GM19328 (cell line): ENCODE results near the gene HDAC11.
"Not testable (repeated sequence)": the region's sequence is repeated elsewhere in the genome, so short reads cannot be mapped to it uniquely, and the experiment has no call there.

ENCODE experiments used
- ATAC-seq: cut with Tn5 transposase; IDR thresholded peaks from one replicate; pipeline ENCODE4 v1.9.1; 2021; ENCODE audit warnings: mild to moderate bottlenecking, moderate library complexity; ENCODE audit not compliant: unreplicated experiment

HDAC11 gene

DNA sequence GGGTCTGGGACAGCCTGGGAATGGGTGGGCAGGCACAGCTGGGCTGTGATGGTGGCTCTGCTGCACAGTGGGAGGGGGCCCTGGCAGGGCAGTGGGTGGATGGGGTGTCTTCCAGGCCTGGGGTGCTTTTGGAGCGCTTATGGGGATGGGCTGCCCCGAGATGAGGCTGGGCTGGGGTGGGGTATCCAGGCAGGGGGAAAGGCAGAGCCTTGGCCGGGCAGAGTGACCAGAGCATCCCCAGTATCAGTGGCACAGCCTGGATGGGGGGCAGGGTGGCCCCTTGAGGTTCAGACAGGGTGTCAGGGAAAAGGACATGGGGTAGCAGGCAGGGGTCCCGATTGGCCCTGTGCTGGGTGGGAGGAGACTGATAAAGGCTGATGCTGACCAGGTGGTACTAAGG is 26.6 kb downstream of the HDAC11 start:
- ATAC-seq = no peak

DNA sequence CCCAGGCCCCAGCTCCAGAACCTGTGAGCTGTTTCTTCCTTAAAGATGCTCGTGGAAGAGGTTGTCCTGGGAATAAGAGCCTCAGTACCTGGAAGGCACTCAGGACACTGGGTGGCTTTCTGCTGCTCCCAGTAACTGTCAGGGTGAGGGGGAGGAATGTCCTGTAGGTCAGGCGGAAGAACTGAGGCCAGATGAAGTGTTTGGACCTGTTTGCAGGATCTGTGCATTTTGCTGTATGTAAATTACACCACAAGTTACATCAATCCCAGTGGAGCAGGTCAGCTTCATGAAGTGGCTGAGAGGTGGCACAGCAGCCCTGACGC is 27.1 kb downstream of the HDAC11 start:
- ATAC-seq = no peak

DNA sequence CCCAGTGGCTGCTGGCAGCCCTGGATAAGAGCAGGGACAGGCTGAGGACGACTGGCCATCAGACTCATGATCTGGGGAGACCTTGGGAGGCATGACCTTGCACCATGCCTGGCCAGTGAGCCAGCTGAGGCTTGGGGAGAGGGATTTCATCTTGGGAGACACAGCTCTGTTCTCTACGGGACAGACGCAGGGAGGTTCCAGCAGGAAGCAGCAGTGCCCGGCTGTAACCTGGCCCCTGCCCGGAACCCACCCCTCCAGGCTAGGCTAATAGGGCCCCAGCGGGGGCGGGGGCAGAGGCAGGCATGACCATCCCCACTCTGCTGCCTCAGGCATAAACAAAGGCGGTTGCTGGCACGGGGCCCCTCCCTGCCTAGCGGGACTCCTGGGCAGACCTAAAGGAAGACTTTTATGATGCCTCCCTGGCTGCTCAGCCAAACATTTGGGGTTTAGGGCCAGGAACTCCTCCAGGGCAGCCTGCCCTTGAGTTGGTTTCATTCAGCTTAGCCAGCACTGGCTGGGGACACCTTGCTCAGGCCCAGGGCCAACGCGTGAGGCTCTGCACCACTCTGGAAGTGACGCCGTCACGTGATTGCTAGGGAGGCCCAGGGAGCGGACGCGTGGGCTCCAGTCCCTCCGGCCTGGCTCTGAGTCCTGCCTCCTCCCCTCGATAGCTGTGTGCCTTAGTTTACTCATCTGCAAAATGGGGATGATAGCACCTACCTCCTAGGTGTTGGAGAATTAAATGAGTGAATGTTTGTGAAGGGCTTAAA is 27.6 kb downstream of the HDAC11 start:
- no peak for ATAC-seq

DNA sequence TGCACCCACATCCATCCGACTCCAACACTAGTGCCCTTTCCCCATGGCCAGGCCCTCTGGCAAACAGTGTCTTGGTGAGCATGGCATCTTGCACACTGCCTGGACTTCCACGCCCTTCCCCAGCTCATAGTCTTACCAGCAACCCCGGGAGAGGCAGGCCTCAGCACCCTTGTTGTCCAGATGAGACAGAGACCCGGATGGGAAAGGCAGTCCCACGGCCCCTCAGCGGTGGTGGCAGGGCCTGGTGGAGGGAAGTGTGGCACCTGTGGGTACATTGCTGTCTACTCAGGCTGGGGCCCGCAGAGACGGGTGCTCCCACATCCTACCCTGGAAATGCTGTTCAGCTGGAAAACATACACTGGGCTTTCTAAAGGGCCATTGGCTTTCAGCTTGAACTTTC is 28.4 kb downstream of the HDAC11 start:
- no peak for ATAC-seq

DNA sequence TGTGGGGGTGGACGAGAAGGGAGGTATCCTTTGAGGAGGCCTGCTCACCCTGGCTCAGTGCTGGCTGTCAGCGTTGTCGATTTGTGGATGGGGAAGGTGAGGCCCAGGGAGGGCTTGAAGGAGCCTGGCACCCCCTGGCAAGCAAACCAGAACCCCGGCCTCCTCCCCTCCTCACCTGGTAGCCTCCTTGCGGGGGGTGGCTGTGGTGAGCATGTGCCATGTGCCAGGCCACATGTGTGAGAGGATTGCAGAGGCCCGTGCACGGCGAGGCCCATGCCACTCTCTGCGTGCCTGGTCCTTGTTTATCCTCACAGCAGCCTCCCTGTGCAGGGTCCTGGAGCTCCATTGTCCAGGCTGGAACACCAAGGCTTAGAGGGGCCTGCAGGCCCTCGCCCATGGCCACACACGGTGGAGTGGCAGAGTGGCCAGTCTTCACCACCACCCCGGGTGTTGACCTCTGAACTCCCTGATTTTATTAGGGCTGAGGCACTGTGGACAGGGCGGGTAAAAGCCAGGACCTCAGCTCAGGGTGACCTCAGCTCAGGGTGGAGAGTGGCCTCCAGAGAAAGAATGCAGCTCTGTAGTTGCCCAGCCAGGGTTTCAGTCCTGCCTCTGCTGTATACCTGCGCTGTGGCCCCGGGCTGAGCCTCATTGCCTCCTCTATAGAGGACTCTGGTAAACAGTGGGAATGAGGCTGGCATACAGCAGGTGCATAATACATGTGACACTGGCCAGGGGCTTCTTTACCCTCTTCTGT is 29.1 kb downstream of the HDAC11 start:
- ATAC-seq = no peak

DNA sequence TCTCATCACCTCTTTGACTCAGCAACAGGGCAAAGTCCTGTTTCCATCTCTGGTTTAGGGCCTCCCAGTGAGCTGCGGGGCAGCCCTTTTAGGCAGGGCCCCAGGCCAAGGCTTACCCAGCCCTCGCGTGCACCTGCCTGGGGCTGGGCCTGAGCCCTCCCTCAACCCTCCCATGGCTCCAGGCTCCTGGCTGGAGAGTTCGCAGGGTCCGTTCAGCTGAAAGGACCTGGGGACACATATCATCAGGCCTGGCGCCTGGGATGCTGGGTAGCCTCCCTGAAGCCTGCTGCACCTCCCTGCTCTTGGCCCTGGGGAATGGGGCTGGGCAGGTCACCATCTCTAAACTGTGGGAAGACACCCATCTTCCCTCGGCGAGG is 29.7 kb downstream of the HDAC11 start:
- no peak for ATAC-seq

DNA sequence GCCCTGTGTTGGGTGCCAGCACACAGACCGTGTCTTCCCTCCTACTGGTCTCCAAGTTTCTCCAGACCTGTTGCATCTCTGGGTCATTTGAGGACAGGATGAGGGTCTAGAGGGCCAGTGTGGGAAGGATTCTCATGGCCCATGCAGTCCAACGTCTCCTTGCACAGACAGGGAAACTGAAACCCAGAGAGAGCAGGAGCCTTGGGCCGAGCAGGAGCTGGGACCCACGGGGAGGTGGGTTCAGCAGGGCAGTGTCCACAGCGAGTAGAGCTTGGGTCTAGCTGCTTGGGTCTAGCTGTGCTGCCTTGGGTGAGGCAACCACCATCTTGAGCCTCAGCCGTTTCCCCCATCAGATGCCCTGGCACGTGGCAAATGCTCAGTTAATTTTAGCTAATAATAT is 32.3 kb downstream of the HDAC11 start:
- no peak for ATAC-seq

DNA sequence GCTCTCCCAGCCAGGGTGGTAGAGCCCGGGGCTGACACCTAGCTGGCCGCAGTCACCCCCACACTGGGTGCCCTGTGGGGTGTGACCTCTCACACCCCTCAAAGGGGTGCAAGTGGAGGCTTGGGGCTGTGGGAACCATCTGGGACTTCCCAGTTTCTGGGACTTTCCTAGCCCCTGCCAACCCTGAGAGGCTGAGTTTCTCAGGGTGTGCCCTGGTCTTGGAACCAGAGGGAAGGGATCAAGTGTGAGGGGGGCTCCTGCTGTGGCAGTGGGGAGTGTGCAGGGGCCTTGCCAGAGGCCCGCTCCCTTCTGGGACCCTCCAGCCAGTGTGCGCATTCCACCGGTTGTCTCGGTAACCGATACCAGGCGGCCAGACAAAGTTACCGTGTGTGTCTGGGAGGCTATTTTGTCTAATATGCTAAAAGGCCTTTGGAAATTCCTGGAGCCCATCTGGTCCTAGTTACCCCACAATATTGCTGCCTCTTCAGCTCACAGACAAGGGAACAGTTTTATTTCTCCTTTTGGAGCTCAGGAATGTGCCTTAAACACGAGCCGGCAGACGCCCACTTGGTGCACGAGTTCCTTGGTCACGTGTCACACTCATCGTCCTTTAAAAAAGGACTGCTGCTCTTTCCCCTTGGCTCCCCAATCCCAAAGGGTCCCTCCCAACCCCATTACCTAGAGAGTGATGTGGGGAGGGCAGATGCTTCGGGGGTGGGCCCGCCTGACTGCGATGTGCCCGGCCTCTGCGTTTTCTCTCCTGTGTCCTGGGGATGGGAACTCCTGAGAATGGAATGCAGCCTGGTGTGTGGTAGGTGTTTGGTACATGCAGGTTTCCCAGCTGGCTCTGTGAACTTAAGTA is 33.2 kb downstream of the HDAC11 start:
- no peak for ATAC-seq

DNA sequence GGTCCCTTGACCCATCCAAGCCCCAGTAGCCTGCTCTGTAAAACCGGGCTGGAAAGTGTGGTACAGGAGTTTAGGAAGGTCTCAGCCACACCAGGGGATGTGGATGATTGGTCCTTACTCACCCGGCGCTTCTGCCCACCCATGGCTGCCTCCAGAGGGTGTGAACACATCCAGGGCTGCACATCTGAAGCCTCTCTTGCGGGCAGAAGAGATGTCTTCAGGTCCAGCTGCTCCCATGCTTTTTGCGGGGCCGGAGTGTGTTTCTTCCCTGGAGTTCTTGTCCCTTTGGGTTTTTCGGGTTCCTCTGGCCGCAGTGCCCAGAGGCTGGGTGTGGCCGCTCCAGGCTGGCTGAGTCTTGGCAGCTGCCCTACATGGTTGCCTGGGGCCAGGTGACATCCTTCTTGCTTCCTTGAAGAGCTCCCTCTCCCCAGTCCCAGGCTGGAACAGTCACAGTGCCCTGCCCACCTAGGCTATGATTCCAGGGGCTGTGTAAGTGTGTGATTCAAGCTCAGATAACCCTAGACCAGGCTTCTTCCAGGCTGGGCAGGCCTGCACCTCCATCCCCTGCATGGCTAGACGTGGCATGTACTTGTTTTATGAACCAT is 33.9 kb downstream of the HDAC11 start:
- ATAC-seq = no peak

DNA sequence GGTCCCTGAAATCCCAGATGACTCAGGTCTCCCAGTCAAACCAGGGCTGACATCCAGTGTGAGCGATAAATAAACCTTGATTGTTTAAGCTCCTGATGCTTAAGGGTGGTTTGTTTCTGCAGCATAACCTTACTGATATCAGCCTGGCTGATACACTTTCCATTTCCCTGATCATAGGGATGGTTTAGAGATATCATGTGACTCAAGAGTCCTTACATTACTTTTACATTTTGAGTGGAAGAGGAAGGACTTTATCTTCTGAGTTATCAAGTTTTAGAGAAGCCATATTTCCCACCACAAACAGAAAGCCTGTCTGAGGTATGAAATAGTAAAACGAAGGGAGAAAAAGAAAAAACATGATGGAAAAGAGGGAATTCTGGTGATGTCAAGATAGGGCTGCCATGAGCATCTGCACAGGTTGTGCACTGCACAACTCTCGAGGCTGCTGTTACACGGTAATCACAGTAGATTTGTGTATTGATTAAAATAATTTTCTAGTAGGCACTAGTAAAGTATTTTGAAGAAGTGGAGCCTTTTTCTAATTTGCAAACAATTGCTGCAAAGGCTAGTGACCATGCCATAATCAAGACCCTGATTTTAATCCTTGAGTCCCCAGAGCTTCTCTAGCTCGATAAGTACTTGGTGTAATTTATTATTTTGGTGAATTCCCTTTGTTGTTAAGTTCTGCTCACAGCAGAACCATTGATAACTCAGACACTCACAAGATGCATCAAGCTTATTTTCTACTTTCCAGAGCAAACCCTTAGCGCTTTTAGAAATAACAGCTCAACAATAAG is 34.7 kb downstream of the HDAC11 start:
- ATAC-seq = no peak

DNA sequence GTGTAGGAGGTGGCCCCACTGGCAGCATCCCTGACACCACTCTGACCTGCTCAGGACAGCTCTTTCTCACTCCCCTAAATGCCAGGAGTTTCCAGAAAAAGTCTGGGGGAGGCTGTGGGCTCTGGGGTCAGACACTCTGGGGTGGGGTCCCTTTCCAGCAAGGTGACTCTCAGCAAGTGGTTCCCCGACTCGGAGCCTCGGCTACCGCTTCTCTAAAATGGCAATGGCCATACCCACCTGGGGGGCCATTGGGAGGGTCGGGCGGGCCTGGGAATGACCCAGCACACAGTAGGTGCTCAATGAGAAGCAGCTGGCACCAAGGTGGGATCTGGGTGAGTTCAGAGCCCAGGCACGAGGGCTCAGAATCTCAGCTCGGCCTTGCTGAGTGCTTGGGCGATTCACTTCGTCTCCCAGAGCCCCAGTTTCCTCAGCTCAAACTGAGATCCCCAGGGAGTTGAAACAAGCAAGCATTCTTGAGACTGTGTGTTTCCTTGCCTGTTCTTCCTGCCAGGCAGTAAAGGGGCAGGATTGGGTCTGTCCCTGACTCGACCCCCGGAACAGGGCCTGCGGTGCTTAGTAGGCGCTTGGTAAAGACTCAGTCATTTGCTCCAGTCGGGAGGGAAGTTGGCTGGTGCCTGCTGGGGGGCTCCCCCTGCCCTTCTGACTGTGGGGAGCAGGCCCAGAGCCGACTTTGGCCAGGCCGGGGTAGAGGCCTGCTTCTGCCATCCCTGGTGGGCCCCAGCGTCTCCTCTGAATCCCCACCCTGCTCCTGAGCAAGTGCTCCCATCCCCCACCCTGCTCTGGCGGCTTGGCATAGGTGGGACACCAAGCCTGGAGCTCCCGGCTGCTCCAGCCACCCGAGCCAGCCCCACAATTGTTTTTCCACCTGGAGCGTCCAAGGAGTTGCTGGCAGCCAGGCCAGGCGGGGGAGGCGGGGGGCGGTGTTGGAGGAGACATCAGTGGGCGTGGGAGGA is 36.0 kb downstream of the HDAC11 start:
- ATAC-seq = no peak

DNA sequence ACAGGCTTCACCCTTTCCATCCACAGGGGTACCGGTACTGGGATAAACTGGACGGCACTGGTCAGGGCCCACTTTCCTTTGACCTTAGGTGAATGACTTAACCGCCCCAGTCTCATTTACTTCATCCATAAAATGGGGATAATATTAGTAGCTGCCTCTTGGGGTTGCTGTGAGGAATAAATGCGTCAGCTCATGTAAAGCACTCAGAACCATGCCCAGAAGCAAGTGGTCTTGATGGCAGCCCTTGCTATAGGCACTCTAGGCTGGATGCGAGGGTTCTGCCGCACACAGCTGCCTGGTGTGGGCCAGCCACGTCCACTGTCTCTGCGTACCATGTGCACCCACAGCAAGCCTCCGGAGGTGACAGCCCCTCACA is 36.6 kb downstream of the HDAC11 start:
- no peak for ATAC-seq

DNA sequence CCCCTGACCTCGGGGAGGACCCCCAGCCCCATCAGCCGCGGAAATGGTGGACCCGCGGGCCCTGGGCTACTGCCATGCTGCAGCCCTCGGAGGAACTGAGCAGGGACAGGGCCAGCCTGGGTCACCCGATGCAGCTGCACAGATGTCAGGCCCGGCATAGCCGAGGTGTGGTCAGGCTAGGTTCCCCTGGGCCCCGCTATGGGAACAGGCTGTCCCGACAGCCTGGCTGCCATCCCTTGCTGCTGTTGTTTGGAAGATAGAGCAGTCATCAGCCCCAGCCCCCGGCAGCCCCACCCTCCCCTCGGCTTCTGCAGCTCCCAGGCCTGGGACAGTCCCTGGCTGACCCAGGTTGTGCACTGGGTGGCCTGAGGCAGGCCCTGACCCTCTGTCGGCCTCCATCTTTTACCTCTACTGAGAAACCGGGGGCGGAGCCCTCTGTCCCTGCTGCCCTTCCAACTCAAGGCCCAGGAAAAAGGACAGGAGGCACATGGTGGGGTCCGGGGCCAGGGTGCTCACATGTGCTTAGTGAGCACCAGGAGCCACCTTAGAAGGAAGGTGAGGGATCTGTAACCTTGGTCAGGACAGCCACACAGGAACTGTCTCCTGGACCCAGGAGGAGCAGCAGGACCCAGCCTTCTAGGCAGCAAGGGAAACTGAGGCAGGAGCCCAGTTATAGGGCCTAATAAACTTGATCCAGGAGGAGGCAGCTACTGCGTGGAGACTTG is 37.3 kb downstream of the HDAC11 start:
- no peak for ATAC-seq

DNA sequence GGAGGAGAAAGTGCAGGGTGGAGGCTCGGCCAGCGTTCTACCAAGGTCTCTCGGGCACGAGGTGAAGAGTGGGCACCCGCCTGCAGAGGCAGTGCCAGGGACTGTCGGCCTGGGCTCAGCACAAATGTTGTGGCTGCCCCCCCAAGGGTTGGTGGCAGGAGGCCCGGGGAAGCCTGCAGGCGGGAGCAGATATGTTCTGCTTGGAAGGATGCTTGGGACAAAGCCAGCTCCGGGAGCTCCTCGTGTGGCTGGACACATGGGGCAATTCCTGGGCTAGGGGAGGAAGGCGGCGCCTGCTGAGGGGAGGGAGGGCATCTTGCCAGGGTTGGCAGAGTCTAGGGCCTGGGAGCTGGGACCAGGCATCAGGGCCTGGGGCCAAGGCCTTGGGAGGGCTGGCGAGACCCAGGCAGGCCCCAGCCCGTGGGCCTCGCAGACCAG is 38.4 kb downstream of the HDAC11 start:
- no peak for ATAC-seq

DNA sequence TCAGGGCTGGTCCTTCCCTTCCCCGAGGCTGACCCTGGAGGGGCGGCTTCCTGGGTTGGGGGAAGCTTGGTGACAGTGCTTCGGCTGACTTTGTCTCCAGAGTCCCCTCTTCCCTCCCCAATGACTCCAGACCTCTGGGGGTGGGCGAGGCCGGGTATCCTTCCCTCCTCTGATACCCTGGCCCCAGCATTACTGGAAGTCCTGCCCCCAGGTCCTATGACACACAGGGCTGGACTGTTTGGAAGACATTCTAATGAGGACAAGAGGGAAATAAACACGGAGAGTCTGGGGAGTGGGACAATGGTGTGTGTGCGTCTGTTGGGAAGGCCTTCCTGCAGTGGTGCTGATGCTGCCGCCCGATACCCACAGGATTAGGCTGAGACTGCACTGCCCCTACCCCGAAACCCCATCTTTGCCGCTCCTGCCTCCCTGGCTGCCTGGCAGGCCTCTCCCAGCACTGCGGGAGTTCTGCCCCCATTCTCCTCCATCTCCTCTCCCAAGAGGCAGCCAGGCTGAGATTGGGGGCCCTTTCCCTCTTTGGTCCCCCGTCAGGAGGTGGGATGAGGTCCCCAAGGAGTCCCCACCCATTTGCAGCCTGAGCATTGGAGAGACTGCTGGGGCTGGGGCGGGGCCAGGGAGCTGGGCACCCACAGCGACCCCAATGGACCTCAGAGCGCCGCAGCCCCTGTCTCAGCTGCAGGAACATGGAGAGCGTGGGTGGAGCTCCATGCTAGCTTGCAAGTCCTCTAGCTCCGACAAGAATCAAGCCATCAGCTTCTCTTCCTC is 39.1 kb downstream of the HDAC11 start:
- no peak for ATAC-seq

DNA sequence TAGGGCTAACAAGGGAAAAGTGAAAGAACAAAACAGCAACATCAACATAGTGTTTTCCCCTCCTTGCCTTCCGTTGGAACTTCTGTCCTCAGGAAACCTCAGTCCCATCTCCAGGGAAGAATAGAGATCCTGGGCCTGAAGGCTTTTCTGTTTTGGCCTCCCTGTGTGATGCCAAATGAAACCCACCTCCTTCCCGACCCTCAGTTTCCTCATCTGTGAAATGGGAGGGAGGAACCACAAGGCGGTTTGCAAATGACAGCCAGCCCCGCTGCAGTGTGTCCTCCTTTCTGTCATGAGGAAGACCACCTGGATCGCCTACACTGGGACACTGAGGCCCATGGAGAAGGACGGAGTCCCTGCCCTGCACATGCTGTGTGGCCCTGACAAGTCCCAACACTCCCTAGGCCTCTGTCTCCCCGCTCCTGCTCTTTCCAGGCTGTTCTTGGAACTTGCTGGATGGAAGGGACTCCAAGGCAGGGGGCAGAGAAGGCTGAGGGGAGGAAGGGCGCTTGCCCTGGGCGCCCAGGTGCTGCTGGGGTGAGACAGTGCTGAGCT is 40.3 kb downstream of the HDAC11 start:
- no peak for ATAC-seq

DNA sequence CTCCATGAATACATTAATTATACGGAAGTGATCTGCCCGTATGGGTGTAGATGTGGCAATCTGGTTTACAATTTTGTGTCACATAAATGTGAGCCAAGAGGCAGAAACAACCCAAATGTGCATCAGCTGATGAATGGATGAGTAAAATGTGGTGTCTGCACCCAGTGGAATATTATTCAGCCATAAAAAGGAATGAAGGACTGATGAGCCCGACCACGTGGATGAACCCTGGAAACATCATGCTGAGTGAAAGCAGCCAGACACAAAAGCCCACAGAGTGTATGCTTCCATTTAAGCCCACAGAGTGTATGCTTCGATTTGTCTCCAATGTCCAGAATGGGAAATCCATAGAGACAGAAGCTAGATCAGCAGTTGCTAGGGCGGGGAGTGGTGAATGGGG is 41.2 kb downstream of the HDAC11 start:
- ATAC-seq = no peak

DNA sequence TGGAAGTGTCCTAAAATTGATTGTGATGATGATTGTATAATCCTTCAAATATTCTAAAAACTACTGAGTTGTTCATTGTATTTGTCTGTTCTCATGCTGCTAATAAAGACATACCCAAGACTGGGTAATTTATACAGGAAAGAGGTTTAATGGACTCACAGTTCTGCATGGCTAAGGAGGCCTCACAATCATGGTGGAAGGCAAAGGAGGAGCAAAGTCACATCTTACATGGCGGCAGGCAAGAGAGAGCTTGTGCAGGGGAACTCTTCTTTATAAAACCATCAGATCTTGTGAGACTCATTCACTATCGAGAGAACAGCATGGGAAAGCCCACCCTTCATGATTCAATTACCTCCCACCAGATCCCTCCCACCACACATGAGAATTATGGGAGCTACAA is 41.6 kb downstream of the HDAC11 start:
- not testable (repeated sequence) for ATAC-seq
